ENCODE measurements around the gene MAP3K2.

MAP3K2 gene, protein sequence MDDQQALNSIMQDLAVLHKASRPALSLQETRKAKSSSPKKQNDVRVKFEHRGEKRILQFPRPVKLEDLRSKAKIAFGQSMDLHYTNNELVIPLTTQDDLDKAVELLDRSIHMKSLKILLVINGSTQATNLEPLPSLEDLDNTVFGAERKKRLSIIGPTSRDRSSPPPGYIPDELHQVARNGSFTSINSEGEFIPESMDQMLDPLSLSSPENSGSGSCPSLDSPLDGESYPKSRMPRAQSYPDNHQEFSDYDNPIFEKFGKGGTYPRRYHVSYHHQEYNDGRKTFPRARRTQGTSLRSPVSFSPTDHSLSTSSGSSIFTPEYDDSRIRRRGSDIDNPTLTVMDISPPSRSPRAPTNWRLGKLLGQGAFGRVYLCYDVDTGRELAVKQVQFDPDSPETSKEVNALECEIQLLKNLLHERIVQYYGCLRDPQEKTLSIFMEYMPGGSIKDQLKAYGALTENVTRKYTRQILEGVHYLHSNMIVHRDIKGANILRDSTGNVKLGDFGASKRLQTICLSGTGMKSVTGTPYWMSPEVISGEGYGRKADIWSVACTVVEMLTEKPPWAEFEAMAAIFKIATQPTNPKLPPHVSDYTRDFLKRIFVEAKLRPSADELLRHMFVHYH

DNA sequence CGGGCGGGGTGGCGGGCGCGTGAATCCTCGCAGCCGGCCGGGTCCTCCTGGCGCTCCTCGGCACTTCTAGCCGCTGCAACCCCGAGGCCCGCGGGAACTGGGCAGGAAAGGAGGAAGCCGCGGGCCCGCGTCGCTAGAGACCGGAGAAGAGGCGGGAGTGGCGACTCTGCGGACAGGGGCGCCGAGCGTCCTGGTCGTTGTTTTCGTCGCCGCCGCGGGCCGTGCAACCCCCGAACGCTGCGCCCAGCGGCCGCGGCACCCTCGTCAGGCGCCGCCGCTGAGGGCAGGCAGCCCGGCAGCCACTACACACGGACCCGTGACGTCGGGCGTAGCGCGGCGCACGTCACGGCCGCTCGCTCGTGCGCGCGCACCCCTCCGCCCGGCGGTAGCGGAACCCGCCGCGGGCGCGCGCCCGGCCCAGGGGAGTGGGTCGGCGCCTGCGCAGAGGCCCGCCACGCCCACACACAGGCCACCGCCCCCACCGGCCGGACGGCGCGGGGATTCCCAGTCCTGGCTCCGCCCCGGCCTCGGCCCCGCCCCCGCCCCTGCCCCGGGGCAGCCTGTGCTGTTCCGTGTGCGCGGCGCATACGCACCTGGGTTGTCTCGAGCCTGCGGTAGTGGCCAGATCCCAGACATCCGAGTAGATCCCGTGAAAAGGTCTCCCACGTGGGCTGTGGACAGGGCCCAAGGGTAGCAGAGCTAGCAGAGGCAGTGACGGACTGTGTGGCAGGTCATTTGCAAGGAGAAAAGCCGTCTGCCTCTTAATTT lies at the start of gene MAP3K2:
Gene MAP3K2, minus strand, starts transcription at position 321 of the 768 bp plus-strand sequence. CDS start 44,846 bp downstream, outside the sequence.
- DNase-seq = peak; percentile 84

- no peak for DNase-seq
These were observed 49.3 kb upstream of the MAP3K2 start for GRCh38 chr2:127437056-127437455.

GRCh38 chr2:127434515-127434914 lies 46.7 kb upstream of the MAP3K2 start:
- no peak for DNase-seq

GRCh38 chr2:127431408-127432023 lies 43.7 kb upstream of the MAP3K2 start:
- DNase-seq = no peak

GRCh38 chr2:127429844-127430425 lies 42.2 kb upstream of the MAP3K2 start:
- no peak for DNase-seq

DNA sequence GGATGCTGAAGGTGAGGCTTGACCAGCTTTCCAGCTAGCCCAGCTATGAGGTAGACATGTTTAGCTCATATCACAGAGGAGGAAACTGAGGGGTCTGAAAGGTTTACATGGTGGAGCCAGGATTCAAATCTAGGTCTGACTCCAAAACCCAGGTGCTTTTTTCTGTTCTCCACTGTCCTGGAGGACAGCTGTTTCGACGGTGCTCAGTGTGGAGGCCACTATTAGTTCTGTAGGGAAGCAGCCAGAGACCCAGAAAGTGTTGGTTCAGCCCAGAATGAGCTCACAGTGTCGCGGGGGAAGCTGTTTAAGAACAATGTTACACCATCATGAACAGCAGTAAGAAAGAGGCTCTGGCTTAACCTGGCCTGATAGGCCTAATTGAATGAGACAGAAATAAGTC lies 41.5 kb upstream of the MAP3K2 start:
- DNase-seq = no peak

DNA sequence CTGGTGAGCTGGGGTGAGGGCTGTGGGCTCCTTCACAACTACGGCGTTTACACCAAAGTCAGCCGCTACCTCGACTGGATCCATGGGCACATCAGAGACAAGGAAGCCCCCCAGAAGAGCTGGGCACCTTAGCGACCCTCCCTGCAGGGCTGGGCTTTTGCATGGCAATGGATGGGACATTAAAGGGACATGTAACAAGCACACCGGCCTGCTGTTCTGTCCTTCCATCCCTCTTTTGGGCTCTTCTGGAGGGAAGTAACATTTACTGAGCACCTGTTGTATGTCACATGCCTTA lies 41.0 kb upstream of the MAP3K2 start:
- no peak for DNase-seq

- DNase-seq = no peak
These were observed 40.5 kb upstream of the MAP3K2 start for GRCh38 chr2:127428057-127428814.

DNA sequence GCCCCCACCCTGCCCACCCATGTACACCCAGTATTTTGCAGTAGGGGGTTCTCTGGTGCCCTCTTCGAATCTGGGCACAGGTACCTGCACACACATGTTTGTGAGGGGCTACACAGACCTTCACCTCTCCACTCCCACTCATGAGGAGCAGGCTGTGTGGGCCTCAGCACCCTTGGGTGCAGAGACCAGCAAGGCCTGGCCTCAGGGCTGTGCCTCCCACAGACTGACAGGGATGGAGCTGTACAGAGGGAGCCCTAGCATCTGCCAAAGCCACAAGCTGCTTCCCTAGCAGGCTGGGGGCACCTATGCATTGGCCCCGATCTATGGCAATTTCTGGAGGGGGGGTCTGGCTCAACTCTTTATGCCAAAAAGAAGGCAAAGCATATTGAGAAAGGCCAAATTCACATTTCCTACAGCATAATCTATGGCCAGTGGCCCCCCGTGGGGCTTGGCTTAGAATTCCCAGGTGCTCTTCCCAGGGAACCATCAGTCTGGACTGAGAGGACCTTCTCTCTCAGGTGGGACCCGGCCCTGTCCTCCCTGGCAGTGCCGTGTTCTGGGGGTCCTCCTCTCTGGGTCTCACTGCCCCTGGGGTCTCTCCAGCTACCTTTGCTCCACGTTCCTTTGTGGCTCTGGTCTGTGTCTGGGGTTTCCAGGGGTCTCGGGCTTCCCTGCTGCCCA lies 39.7 kb upstream of the MAP3K2 start:
- DNase-seq = no peak

DNA sequence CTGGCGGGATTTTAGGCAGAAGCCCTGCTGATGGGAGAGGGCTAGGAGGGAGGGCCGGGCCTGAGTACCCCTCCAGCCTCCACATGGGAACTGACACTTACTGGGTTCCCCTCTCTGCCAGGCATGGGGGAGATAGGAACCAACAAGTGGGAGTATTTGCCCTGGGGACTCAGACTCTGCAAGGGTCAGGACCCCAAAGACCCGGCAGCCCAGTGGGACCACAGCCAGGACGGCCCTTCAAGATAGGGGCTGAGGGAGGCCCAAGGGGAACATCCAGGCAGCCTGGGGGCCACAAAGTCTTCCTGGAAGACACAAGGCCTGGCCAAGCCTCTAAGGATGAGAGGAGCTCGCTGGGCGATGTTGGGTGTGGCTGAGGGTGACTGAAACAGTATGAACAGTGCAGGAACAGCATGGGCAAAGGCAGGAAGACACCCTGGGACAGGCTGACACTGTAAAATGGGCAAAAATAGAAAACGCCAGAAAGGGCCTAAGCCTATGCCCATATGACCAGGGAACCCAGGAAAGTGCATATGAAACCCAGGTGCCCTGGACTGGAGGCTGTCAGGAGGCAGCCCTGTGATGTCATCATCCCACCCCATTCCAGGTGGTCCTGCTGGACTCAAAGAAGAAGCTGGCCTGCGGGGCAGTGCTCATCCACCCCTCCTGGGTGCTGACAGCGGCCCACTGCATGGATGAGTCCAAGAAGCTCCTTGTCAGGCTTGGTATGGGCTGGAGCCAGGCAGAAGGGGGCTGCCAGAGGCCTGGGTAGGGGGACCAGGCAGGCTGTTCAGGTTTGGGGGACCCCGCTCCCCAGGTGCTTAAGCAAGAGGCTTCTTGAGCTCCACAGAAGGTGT lies 39.0 kb upstream of the MAP3K2 start:
- no peak for DNase-seq

- DNase-seq = no peak
These were observed 38.0 kb upstream of the MAP3K2 start for GRCh38 chr2:127425540-127426490.

- no peak for DNase-seq
These were observed 37.1 kb upstream of the MAP3K2 start for GRCh38 chr2:127424598-127425520.

GRCh38 chr2:127423880-127424279 lies 36.1 kb upstream of the MAP3K2 start:
- peak; percentile 44 for DNase-seq

DNA sequence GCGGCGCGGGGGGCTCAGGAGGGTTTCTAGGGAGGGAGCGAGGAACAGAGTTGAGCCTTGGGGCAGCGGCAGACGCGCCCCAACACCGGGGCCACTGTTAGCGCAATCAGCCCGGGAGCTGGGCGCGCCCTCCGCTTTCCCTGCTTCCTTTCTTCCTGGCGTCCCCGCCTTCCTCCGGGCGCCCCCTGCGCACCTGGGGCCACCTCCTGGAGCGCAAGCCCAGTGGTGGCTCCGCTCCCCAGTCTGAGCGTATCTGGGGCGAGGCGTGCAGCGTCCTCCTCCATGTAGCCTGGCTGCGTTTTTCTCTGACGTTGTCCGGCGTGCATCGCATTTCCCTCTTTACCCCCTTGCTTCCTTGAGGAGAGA lies 35.7 kb upstream of the MAP3K2 start:
- DNase-seq = peak; percentile 75

- DNase-seq = peak; percentile 53
These were observed 35.0 kb upstream of the MAP3K2 start for GRCh38 chr2:127422559-127423477.

GRCh38 chr2:127421871-127422558 lies 34.2 kb upstream of the MAP3K2 start:
- DNase-seq = no peak

All from NCI-H2171 treated with DMSO at 0.1 percent for 48 hours (cell line).